NCI-H1417 treated with DMSO at 0.1 percent for 48 hours (cell line): ENCODE data around the gene TAF15.

Experiments used
- DNase-seq: peaks from one replicate; lab custom pipeline; 2025; lab: John Stamatoyannopoulos, UW

The TAF15 gene

DNA sequence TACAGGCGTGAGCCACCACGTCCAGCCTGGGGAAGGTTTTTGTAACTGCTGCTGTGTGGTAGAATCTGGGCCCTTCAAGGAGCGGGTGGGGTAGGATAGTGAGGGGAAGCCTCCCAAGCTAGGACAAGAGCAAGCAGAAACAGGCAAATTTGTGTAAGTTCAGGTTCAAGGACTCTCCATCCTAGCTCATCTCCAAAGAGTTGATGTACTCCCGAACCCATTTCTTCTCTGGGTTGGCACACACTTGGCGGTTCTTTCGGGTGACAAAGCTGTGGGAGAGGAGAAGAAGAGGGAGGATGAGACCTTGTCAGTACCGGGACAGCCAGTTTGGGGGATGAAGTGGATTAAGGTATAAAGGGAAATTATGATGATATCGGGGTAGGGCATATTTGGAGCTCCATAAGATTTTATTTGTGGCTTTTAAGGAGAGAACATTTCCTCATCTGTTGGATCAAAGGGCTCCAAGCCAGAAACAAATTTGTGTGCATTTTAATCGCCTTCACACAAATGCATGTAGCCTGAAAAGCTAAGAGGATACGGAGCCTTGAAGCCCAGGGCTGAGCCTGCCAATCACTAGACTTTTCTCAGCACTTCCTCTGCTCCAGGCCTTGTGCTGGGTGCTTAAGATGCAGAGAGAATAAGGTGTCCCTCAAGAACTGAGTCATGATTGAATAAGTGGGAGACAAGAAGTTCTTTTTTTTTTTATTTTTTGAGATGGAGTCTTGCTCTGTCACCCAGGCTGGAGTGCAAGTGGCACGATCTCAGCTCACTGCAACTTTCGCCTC lies 63.1 kb downstream of the TAF15 start:
- no peak for DNase-seq

DNA sequence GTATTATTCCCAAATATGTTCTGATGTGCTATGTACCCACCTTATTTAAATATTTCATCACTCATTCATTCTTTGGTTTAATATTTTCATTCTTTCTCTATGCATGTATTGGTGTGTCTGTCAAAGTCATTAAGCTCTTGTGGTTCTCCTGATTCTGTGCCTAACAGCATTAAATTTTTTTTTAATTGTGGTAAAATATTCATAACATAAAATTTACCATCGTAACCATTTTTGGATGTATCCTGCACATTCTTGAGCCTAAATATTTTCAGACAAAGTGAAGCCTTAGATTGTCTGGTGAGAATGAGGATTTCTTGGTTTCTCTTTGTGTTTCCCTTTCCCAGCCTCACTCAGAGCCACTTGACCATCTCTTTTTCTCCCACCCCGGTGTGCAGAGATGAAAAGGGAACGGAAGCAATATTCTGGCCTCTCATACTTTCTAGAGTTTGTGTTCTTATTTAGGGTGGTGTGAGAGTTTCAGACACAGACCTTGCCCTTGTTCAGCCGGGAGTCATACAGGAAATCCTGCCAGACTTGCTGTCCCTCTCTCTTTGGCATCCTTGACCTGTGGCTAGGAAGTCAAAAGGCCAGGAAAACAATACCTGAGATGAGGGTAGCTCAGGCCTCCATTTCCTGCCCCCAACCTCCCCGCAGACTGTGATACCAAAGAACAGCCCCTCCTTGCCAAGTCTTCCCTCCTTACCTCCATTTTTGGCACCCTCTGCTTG lies 66.0 kb downstream of the TAF15 start:
- no peak for DNase-seq

DNA sequence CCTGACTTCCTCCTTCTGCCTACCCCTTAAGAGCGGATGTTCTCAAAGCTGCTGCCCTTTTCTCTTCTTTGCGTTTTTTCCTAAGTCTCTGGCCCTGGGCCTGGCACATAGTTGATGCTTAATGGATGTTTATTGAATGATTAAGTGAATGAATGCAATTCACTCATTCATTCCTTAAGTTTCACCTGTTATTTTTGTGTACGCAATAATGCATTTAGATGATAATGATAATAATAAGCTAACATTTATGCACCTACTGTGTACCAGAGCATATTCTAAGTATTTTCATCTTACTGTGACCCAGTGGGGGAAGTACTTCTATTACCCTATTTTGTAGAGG lies 66.5 kb downstream of the TAF15 start:
- DNase-seq, result no peak

DNA sequence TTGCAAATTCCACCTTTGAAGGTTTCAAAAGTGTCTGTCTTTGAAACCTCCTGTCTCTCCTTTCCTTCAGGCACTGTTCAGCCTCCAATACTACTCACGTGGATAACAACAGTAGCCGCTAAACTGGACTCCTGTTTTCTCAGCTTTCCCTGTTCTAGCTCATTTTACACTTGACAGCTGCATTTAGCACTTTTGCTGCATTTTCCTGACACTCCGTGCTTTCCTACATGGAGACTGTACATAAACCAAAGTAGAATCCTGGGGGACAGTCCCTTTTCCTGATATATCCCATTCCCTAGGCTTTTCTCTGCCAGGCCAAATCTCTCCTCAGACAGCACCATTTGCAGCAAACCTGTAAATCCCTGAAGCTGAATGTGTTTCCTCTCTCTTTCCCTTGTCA lies 67.2 kb downstream of the TAF15 start:
- DNase-seq, result no peak

DNA sequence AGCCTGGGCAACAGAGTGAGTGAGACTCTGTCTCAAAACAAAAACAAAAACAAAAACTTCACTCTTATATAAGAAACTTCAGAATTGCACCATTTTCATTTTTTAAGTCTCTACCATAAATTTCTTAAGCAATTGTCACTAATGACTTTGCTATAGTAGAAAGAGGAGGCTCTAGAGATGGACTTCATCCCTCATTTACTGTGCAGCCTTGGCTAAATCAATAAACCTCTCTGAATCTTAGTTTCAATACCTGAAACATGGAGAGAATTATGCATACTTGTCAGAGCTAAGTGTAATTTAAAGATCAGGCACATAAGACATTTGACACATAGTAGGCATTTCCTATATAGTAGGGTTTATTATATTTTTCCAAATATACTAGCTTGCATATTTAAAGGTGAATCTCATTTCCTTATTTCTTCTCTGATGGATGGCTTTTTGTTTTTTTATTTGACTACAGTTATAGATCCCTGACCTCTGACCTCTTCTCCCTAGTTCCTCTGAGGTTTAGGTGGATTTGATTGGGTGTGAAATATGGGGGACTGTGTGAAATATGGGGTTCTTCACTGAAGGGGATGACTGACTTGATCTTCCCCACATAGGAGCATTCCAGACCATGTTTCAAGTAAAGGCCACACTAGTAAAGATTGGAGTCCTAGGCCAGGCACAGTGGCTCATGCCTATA lies 68.2 kb downstream of the TAF15 start:
- no peak for DNase-seq

DNA sequence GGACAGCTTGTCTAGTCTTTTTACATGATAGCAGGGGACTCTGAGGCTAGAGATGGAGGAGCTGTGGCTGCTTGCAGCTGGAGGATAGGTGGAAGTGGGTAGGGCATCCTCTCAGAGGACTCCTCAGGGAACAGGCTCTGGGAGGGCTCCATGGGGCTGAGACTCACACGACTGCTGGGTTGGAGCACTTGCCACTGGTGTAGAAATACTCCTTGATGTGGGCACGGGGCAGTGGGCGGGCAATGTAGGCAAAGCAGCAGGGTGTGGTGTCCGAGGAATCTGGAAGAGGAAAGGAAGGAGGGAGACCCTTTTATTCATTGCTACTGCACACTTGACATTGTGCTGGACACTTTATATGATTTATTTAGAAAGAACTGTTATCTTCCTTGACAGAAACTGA lies 69.1 kb downstream of the TAF15 start:
- no peak for DNase-seq

DNA sequence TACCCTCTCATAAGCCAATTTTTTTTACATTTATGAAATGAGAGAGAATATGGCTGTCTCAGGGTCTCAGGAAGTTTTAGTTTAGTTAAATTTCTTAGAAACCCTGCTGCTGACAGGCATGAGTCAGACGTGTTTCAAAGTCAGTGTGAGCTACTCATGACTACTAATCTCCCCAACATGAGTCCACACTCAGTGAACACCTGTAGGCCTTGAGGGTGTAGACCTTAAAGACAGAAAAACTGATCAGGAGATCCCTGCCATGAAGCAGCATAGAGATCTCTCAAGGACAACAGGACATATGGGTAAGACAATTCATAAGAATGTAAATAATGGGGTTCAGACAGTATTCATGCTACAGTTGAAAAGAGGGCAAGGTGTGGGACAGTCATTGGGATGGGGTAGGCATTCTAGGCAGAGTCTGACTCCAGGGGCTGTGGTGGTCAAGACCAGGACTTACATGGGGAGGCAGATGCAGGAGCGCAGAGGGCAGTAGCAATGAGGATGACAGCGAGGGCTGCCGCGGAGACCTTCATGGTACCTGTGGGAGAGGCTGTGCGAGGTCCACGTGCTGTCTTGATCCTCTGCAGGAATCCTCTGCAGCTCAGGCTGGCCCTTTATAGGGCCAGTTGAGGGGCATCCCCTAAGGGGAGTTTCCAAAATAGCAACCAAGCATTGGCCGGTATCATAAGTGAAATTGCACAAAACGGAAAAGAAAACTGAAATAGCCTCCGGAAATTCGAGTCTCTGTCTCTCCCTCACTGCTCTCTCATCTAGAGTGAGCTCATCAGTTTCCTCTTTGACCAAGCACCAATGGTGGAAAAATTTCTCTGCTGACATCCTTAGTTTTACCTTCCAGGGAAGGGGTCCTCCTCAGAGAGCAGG lies 70.7 kb downstream of the TAF15 start, which contains the start of gene CCL5:
CCL5 (minus strand) TSS at position 588 of the 882 bp plus-strand sequence.
- DNase-seq, result no peak

DNA sequence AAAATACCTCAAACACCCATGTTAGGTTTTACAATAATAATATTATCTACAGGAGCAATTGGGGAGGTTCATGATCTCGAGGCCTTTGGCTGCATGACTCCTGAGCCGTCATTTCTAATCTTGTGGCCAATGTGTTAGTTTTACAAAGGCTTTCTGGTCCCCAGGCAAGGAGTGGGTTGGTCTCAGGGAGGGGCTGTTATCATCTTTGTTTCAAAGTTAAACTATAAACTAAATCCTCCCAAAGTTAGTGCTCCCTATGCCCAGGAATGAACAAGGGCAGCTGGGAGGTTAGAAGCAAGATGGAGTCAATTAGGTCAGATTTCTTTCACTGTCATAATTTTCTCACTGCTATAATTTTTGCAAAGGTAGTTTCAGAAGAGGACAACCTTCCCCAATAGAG lies 80.0 kb downstream of the TAF15 start:
- no peak for DNase-seq

DNA sequence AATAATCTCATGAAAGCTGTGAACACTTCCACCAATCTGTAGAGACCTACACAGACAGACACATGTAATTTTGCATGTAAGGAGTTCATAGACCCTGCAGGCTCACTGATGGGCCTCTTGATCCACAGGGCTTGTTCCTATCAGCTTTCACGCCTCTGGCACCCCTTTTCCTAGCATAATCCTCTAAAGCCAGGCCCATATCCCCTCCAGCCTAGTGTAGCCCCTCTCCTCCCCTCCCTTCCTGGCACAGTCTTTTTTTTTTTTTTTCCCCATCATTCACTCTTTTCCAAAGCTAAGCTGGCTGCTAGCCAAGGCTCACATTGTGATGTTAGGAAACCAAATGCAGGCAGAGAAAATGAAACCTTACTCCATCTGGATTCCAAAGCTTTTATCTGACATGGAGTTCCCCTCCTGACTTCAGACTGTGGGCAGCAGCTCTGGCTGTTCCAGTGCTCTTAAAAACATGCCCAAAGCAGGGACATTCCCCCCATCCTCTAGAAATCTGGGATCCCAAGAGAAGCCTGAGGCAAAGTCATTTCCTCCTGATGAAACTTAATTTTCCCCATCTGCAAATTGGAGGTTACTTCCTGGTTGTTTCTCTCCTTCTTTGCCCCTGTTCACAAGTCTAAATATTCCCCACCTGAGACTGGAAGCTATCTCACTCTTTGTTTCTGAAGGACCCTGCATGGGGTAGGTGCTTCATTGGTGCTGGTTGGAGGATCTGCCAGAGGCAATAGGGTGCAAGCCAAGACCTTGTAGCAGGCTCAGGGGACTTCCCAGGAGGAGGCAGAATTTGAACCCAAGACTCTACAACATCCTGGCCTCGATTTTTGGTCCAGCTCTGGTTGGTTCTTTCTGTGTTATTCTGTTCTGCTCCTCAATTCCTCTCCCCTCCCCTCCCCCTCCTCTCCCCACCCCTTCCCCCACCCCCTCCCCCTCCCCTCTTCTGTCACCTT lies 80.8 kb downstream of the TAF15 start:
- no peak for DNase-seq

DNA sequence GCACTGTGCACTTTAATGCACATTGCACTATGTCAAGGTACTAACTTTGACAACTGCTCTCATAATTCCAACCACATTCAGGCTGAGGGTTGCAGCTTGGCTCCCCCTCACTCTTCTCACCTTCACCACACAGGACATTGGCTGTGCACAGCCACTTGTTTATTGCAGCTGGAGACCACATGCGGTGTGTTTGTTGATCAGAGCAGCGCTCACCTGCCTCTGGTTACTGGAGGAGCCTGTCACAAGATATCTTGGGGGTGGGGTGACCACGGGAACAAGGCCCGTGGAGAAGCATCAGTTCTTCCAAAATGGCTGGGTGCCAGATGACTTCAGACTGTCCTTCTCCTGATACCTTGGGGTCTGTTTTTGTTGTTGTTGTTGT lies 81.5 kb downstream of the TAF15 start:
- no peak for DNase-seq

DNA sequence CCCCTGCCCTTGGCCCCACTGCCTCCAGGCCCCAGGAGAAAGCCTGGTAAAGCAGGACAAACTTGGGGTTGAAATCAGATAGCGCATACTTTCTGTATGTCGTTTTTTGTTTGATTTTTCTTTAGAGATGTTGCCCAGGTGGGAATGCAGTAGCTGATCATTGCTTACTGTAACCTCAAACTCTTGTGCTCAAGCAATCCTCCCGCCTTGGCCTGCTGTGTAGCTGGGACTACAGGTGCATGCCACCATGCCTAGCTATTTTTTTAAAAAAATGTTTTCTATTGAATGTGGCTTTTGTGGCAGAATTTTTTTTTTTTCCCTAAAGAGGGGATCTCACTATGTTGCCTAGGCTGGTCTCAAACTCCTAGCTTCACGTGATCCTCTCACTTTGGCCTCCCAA lies 82.0 kb downstream of the TAF15 start:
- no peak for DNase-seq

DNA sequence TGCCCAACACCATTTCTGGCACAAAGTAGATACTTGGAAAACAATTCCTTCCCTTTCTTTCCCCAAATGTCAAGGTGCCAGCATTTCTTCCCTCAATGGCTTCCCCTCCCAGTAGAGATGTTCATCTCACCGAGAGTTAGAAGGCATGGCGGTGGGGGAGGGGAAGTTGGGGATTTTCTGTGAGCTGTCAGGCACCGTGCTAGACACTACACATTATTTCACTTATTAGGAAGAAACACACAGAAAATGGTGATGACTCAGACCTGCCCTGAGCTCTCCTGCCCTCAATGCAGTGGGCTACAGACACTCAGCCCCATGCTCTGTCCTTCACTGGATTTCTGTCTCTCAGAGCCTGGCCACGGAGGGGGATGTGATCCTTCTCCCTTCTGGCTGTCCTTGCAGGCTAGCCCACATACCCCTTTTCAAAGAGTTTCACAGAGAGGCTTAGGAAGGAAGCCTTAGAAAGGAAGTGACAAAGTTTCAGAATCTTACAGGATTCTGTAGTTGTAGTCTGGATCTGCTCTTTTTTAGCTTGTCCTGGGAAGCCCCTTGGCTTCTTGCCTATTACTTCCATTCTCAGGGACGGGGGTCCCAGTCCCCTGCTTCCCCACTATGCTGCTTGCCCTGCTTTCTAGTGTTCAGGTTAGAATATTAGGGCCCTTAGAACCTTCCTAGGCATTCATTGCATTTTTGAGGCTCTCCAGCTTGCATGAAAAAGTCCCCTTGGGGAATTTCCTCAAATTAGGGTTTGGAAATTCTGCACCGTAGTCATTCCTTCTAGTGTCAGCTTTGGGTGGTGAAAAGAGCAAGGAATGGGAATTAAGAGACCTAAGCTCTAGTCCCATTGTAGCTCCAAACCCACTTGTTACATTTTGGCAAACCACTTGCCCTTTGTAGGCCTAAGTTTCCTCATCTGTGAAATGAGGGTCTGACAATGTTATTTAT lies 83.1 kb downstream of the TAF15 start:
- DNase-seq, result no peak

DNA sequence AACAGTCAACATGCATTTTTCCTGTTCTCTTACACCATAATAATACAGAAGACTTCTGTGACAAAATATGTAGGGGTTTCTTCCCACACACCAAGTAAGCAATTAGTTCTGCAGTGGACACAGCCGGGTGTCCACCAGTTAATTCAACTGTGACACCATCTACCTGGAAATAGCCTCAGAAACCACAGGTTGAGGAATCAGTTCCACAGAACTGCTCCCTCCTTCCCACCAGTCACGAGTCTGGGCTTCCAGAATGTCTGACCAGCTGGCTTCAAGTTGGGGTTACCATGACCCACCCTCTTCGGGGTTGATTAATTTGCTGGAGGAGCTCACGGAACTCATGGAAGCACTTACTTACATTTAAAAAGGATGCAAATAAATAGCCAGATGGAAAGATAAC lies 84.5 kb downstream of the TAF15 start:
- no peak for DNase-seq

DNA sequence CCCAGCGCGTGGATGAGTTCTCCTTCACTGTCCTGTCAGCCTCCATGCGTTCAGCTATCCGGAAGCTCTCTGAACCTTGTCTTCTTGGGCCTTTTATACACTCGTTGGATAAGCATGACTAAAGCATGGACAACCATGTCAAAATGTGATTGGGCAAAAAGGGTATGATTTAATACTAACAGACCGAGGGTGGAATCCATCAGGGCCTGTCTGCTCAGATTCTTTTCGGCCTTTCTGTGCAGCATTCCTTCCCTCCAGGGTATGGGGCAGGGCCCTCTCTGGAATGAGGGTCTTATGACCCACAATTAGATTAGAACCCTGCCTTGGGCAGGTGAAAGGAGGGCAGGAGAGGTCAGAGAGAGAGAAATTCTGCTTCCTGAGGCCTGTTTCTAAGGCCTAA lies 84.9 kb downstream of the TAF15 start:
- no peak for DNase-seq

DNA sequence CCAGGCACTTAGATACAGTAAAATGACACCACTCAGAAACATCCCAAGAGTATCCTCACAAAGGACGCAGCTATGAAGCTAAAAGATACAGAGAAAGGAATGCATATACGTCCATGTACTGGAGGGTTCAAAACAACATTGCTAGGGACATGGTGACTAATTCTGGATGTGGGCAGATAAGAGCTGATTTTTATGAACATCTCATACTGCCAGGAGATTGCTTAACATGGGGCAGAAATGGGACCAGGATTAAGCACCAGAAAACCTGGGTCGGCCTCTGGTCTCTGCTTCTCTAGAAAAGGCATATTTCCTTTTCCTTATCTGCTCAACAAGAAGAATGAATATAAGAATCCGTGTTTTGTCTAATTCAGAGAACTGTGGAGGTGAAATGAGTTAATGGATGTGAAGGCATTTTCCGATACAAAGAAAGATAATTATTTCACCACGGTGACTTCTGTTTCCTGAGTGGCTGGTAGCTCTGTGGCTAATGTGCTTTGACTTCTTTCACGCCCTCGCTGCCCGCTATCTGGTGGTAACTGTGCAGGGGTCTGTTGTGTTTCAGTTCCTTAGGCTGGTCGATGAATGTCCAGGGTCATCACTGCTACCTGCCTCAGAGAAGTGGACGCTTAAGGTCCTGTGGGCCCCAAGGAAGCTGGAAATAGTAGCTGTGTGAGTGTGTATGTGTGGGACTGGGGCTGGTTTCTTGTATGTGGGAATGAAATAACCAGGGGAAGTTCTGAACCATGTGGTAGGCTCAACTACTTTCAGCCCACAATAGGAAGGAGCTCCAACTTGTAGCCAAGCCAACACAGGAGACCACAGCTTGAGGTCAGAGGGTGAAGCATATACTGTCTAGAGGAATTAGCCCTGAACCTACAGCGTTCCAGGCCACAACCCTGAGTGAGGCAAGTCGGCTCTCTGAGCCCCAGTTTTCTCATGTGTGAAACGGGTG lies 86.6 kb downstream of the TAF15 start:
- DNase-seq, result no peak
